CD14-positive monocyte (primary cell): ENCODE results near the gene KLF6. TPM values are rescaled to one million over a fixed set of nuclear protein-coding genes. Genes with fewer than 3 reads are reported as not detected.
A peak's percentile ranks its signal among the peaks of the same experiment; 100 is the strongest.

Source experiments
- DNase-seq, 3 donors: peaks; one replicate each; pipeline ENCODE4 v3.0.0-alpha.2; 2011 to 2022
- H2AFZ ChIP-seq: 2 replicates; pipeline ENCODE4 v1.6.0; 2012; ENCODE audit warnings: mild to moderate bottlenecking, low read depth, low read length, inconsistent platforms; ENCODE audit not compliant: insufficient read depth, poor library complexity, severe bottlenecking
- H3K27ac ChIP-seq, 2 donors: 1 replicate in 1 of 2; 2 replicates in 1 of 2; pipeline ENCODE4 v1.5.1; 2012 to 2013; ENCODE audit warnings: low read length in 2 of 2, control low read depth in 1 of 2, inconsistent platforms in 1 of 2, low read depth in 1 of 2, mild to moderate bottlenecking in 1 of 2
- H3K27me3 ChIP-seq, 2 donors: one replicate each; pipeline versions ENCODE4 v1.6.0 to v1.6.1; 2011 to 2013; ENCODE audit warnings: low read length in 2 of 2; ENCODE audit not compliant: control insufficient read depth in 2 of 2, insufficient read depth in 2 of 2
- H3K36me3 ChIP-seq, 2 donors: replicated peaks in 1 of 2; 1 replicate in 1 of 2; 2 replicates in 1 of 2; pipeline versions ENCODE4 v1.5.1 to v1.6.1; 2012 to 2013; ENCODE audit warnings: low read length in 2 of 2, control low read depth in 1 of 2, inconsistent platforms in 1 of 2, mild to moderate bottlenecking in 1 of 2; ENCODE audit not compliant: insufficient read depth in 2 of 2, control insufficient read depth in 1 of 2
- H3K4me1 ChIP-seq, 2 donors: 1 replicate in 1 of 2; 2 replicates in 1 of 2; pipeline versions ENCODE4 v1.5.1 to v1.6.1; 2012 to 2013; ENCODE audit warnings: low read length in 2 of 2, control low read depth in 1 of 2, inconsistent platforms in 1 of 2, mild to moderate bottlenecking in 1 of 2, moderate library complexity in 1 of 2; ENCODE audit not compliant: insufficient read depth in 2 of 2, control insufficient read depth in 1 of 2
- H3K4me2 ChIP-seq: replicated peaks from 2 replicates; pipeline ENCODE3; 2012; ENCODE audit warnings: low read length, moderate library complexity, mild to moderate bottlenecking; ENCODE audit not compliant: poor library complexity, severe bottlenecking; ENCODE audit errors: extremely low read depth
- H3K4me3 ChIP-seq, 3 experiments: fragments of 200-600 bp in 1 of 3; sonication (generic) in 1 of 3; replicated peaks in 1 of 3; 1 replicate in 2 of 3; 2 replicates in 1 of 3; pipeline ENCODE4 v1.5.1; 2011 to 2013; ENCODE audit warnings: low read length in 3 of 3, mild to moderate bottlenecking in 3 of 3, control low read depth in 2 of 3, low read depth in 2 of 3, inconsistent platforms in 1 of 3, moderate library complexity in 1 of 3
- H3K79me2 ChIP-seq: 2 replicates; pipeline ENCODE4 v1.6.0; 2012; ENCODE audit warnings: mild to moderate bottlenecking, control low read depth, inconsistent platforms, low read length, moderate library complexity; ENCODE audit not compliant: insufficient read depth
- H3K9ac ChIP-seq: 2 replicates; pipeline ENCODE4 v1.6.0; 2017; ENCODE audit warnings: low read length, mild to moderate bottlenecking; ENCODE audit not compliant: insufficient read depth, poor library complexity, severe bottlenecking
- H3K9me3 ChIP-seq, 2 donors: replicated peaks in 1 of 2; 1 replicate in 1 of 2; 2 replicates in 1 of 2; pipeline versions ENCODE4 v1.5.1 to v1.6.1; 2012 to 2013; ENCODE audit warnings: low read length in 2 of 2, control low read depth in 1 of 2; ENCODE audit not compliant: control insufficient read depth in 1 of 2, insufficient read depth in 1 of 2
- H4K20me1 ChIP-seq: 2 replicates; pipeline ENCODE4 v1.6.0; 2012; ENCODE audit warnings: mild to moderate bottlenecking, low read length, control low read depth, moderate library complexity; ENCODE audit not compliant: insufficient read depth
- H3K27ac Mint-ChIP-seq, 7 donors: one replicate each; pipeline ENCODE4 v1.8.0; 2020; ENCODE audit warnings: mild to moderate bottlenecking in 7 of 7, mixed read lengths in 7 of 7, moderate library complexity in 6 of 7, inconsistent platforms in 2 of 7
- H3K27me3 Mint-ChIP-seq, 3 donors: one replicate each; pipeline ENCODE4 v1.8.0; 2021 to 2022; ENCODE audit warnings: low read depth in 3 of 3, mild to moderate bottlenecking in 3 of 3, mixed read lengths in 3 of 3, moderate library complexity in 3 of 3, inconsistent platforms in 1 of 3
- H3K36me3 Mint-ChIP-seq, 2 donors: one replicate each; pipeline ENCODE4 v1.8.0; 2020; ENCODE audit warnings: mixed read lengths in 2 of 2, inconsistent platforms in 1 of 2, mild to moderate bottlenecking in 1 of 2
- H3K4me1 Mint-ChIP-seq: one replicate; pipeline ENCODE4 v1.8.0; 2020; ENCODE audit warnings: mild to moderate bottlenecking, mixed read lengths
- H3K4me3 Mint-ChIP-seq, 2 donors: one replicate each; pipeline ENCODE4 v1.8.0; 2020; ENCODE audit warnings: mild to moderate bottlenecking in 2 of 2, mixed read lengths in 2 of 2, moderate library complexity in 1 of 2
- H3K9me3 Mint-ChIP-seq, 7 donors: one replicate each; pipeline ENCODE4 v1.8.0; 2020 to 2022; ENCODE audit warnings: mixed read lengths in 7 of 7, mild to moderate bottlenecking in 6 of 7, moderate library complexity in 6 of 7, inconsistent platforms in 2 of 7
- WGBS: methylation state at CpG from one replicate; pipeline ENCODE4 v1.1.5; 2013; ENCODE audit warnings: missing lambda C conversion rate; ENCODE audit not compliant: insufficient coverage; 5-methylcytosine and 5-hydroxymethylcytosine counted together
- intact Hi-C, 2 donors: fragments of 100-400 bp; cut with micrococcal nuclease; formaldehyde crosslinking; loops; one replicate each; pipeline versions ENCODE4 v1.15.0 to v1.15.1; 2023
- polyA plus RNA-seq, 3 donors: library from polyadenylated mRNA; depleted of rRNA in 1 of 3; unstranded in 2 of 3; stranded (reverse) in 1 of 3; fragments of 300-500 nt in 2 of 3; fragments of >200 nt in 1 of 3; fragmentation: Illumina TruSeq in 2 of 3; gene quantifications; 1 replicate in 2 of 3; 2 replicates in 1 of 3; pipeline ENCODE4 v1.2.3, GENCODE V29; 2012 to 2021
- TF ChIP-seq, protein P1 (sequence below): fragments of 200-600 bp; IDR thresholded peaks from one replicate; pipeline ENCODE4 v1.8.0; 2022; ENCODE audit warnings: antibody characterized with exemption, mild to moderate bottlenecking

KLF6 gene
- polyA plus RNA-seq, 3 donors: 436 to 510 (median 499) TPM

DNA sequence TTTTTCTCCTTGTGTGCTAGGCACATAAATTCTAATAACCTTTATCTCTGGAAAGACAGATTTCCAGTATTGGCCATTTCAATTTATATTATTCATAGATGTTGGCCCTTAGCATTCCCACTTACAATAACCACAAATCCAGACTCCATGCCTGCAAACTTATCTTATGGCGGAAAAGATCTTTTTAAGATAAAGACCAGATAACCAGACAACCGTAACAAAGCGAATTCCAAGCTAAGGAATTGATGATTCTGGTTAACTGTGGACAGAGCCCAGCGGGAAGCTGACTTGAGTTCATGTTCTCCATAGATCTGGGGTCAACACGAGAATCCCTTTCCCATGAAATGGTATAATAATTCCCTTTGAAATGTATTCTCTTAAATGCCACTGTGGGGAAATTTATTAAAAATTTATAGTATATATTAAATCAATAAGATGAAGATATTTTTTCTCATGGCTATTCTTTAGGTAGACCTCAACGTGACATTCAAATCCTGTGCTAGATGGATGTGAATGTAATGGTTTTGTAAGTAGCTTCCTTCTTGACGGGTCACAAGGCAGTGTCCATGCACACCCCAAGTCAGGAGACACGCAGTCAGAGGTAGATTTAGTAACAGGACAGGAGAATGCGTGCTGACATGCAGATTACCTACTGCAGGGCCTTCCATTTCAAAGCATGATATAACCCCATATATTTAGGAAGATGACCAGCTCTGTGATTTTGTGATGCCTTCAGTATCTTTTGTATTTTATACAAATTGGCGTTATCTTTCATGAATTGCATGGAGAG is 37.7 kb upstream of the KLF6 start:
- no peak overlapping the region for H3K27ac Mint-ChIP-seq
- H3K9me3 Mint-ChIP-seq: no peaks in the 10 kb centered on the region

DNA sequence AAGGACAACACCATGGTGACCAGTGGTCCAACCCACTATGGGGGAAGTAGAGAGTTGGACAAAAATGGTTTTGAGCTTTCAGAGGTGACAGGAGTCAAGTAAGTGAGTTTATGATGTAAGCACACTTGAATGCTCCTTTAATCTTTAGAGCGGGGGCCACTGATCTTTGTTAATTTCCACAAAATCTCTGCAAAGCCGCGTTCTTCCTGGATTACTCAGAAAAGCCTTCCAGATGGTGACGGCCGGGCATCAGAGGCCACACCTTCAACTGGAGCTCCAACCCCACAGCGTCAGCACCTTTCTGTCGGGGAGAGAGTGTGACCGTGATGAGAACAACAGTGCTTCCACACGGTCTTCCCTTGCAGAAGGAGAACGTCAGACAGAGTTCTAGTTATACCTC is 35.2 kb upstream of the KLF6 start:
- no peaks in the 10 kb centered on the region for H4K20me1 ChIP-seq
- H3K4me3 Mint-ChIP-seq: no peak overlapping the region
- no peaks in the 10 kb centered on the region for H3K27me3 ChIP-seq
- no peaks in the 10 kb centered on the region for H3K4me1 Mint-ChIP-seq
- H3K4me2 ChIP-seq: no peak overlapping the region
- H3K36me3 Mint-ChIP-seq: no peaks in the 10 kb centered on the region
- H3K4me3 ChIP-seq: no peak overlapping the region
- no peak overlapping the region for H3K27ac ChIP-seq
- intact Hi-C loops: no loop called here
- no peaks in the 10 kb centered on the region for H3K4me1 ChIP-seq
- H2AFZ ChIP-seq: no peak overlapping the region
- peaks cover 0 to 3% (median 0%) of the 10 kb centered on the region in 7 donors for H3K9me3 Mint-ChIP-seq
- no peaks in the 10 kb centered on the region for H3K36me3 ChIP-seq
- H3K9ac ChIP-seq: no peak overlapping the region
- TF ChIP-seq, protein P1, sequence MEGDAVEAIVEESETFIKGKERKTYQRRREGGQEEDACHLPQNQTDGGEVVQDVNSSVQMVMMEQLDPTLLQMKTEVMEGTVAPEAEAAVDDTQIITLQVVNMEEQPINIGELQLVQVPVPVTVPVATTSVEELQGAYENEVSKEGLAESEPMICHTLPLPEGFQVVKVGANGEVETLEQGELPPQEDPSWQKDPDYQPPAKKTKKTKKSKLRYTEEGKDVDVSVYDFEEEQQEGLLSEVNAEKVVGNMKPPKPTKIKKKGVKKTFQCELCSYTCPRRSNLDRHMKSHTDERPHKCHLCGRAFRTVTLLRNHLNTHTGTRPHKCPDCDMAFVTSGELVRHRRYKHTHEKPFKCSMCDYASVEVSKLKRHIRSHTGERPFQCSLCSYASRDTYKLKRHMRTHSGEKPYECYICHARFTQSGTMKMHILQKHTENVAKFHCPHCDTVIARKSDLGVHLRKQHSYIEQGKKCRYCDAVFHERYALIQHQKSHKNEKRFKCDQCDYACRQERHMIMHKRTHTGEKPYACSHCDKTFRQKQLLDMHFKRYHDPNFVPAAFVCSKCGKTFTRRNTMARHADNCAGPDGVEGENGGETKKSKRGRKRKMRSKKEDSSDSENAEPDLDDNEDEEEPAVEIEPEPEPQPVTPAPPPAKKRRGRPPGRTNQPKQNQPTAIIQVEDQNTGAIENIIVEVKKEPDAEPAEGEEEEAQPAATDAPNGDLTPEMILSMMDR: no peak
- H3K79me2 ChIP-seq: no peaks in the 10 kb centered on the region
- H3K27me3 Mint-ChIP-seq: peaks cover 0 to 6% (median 5%) of the 10 kb centered on the region in 3 donors
- H3K9me3 ChIP-seq: no peaks in the 10 kb centered on the region
- H3K27ac Mint-ChIP-seq: peak overlapping the region in 1 of 7 donors; percentile 60
- WGBS: 98% methylated on average over 8 of the region's 10 CpGs
- DNase-seq: no peak

More for the DNA sequence above, 37.7 kb upstream of the KLF6 start:
- H3K27me3 Mint-ChIP-seq: peaks cover 0 to 5% (median 4%) of the 10 kb centered on the region in 3 donors
- H3K36me3 Mint-ChIP-seq: no peaks in the 10 kb centered on the region
- no peak overlapping the region for H3K4me3 Mint-ChIP-seq
- Histone ChIP-seq H3K27ac (no peak overlapping the region), H3K79me2 (no peaks in the 10 kb centered on the region), H4K20me1 (no peaks in the 10 kb centered on the region), H3K9ac (no peak overlapping the region), H3K9me3 (no peaks in the 10 kb centered on the region), H2AFZ (no peak overlapping the region), H3K4me1 (no peaks in the 10 kb centered on the region), H3K27me3 (no peaks in the 10 kb centered on the region), H3K36me3 (no peaks in the 10 kb centered on the region), H3K4me2 (no peak overlapping the region), H3K4me3 (no peak overlapping the region)
- intact Hi-C loops: no loop called here
- TF ChIP-seq, protein P1: no peak
- no CpG with 5 or more reads among the region's 10 CpGs for WGBS
- H3K4me1 Mint-ChIP-seq: no peaks in the 10 kb centered on the region
- DNase-seq: no peak
